ENCODE data around the gene TDRD10.

- no peak for TF ChIP-seq POLR2A (IDR thresholded peaks at IDR 0.05; ENCODE audit: low read depth, low read length)
- no peak for TF ChIP-seq POLR2AphosphoS5 (IDR thresholded peaks at IDR 0.05; ENCODE audit: low read depth, low read length)
- TF ChIP-seq TAF1 (IDR thresholded peaks at IDR 0.05; ENCODE audit: low read depth, low read length): no peak
- TF ChIP-seq POU2F2 (IDR thresholded peaks at IDR 0.05; ENCODE audit: low read depth, low read length): no peak
Measured at GRCh38 chr1:154492115-154492514, 9.9 kb upstream of the TDRD10 start.
